Fibroblast of gingiva (primary cell): Measurements from ENCODE around the gene INTS4.
"Not testable (repeated sequence)": the region's sequence is repeated elsewhere in the genome, so short reads cannot be mapped to it uniquely, and the experiment has no call there.

Source experiments
- DNase-seq: peaks from one replicate; pipeline ENCODE4 v3.0.0-alpha.2; 2011; ENCODE audit warnings: low read depth

Gene INTS4

DNA sequence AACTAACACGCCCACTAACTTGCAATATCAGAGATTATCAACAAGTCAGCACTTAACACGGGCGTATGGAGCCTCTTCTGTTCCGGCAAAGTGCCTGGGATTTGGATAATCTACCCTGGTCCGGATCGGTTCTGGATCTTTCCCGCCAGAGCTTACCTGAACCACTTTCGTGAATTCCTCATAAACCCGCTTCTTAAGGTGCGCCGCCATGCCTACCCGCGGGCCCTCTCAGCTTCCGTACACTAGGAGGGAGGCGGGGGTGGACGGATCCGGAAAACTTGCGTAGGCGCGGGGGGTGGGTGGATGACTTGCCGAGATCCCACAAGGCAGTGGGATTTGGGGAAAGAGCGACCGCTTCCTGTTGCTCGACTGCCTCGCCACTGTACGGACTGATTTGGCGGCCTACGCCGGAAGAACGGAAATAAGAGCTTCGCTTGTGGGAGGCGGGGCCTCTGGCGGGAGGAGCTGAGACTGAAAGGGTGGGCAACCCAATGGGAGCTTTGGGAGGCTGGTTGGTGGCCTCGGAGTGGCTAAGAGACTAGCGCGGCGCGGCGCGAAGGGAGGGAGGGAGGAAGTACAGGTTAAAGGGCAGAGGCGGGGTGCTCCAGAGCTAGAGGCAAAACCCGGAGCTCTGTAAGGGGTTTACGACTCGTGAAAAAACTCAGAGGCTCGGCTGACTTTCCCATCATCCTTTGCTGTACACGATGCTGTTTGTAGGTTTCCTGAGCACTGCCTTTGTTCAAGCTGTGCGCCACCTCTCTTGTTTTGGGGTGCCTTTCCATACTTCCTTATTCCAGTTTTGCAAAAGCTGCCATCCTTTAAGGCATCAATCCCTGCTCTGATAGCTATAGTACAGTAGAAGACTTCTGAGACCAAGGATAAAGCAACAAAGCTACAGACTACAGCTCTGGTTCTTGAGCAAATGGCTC lies at the start of gene INTS4:
Gene INTS4 (minus strand): TSS at position 235 of the 929 bp plus-strand sequence. CDS start 25 bp downstream, at position 210.
- peak; percentile 100 for DNase-seq

- DNase-seq = no peak
Measured at GRCh38 chr11:78041843-78042440, 47.5 kb upstream of the INTS4 start.

GRCh38 chr11:78041380-78041719 lies 46.9 kb upstream of the INTS4 start:
- not testable (repeated sequence) for DNase-seq

GRCh38 chr11:78040691-78041379 lies 46.4 kb upstream of the INTS4 start:
- no peak for DNase-seq

DNA sequence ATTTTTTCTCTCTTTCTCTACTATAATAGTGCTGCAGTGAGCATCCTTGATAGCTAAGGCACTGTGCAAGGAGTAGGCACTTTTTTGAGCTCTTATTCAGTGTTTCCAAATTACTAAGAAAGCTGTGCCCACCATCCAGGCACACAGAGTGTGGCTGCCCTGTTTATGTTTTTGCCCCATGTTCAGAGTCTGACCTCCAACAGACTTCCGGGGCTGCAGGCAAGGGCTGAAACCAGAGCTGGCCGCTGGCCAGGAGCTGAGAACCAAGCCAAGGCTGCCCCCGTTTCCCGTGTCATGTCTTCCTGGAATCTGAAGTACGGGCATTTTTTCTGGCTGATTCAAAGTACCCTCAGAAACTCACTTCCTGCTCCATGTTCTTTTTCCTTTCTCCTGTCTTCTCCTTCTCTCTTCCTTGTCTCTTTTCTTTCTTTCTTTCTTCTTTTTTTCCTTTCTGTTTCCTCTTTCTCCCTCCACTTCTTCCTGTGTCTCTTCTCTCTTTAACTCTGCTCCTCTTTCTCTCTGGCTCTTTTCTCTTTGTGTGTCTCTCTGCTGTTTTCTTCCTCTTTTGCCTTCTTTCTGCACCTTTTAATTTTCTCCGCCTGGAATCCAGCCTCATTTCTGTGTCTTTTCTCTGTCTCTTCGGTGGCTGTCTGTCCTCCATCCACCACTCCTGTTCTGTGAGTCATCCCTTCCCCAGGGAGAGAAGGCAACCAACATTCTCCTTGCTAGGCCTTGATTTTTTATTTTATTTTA lies 45.6 kb upstream of the INTS4 start:
- DNase-seq = peak; percentile 80

- no peak for DNase-seq
Measured at GRCh38 chr11:78039391-78039918, 45.0 kb upstream of the INTS4 start.

DNA sequence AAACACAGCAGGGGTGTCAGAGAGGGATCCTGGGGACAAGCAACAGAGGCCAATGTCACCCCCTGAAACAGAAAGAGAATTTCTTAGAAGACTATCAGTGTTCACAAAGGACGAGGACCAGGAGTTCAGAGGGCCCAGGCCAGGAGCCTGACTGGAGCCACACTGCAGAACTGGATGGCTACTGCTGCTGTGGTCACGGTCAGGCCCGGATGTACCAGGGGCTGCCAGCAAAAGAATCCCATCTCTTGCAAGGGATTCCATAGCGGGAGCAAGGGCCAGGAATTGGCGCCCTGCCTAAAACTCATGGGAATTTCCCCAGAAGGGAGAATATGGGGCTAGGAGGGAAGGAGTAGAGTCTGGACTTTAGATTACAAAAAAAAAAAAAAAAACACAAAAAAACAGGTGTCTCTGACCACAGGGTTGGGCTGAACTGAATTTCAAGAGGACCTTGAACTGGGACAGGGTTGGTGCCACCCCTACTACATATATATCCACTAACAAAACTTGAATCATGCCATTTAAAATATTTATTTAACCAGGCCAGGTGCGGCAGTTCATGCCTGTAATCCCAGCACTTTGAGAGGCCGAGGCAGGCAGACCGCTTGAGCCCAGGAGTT lies 44.3 kb upstream of the INTS4 start:
- DNase-seq = no peak

GRCh38 chr11:78037825-78038620 lies 43.6 kb upstream of the INTS4 start:
- no peak for DNase-seq

- no peak for DNase-seq
Measured at GRCh38 chr11:78037056-78037455, 42.6 kb upstream of the INTS4 start.

DNA sequence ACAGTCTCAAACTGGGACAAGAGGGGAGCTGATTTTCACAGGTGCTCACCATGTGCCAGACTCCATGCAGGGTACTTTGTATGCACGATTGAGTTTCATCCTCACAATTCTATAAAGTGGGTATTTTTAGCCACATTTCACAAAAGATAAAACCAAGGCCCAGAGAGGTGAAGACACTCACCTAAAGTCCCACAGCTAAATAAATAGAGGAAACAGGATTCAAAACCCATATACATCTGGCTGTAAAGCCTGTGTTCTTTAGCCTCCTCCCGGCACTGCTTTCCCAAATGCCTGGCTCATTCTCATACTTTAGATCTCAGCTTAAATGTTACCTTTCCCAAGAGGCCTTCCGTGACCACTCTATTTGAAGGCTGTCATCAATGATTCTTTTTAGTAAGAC lies 41.8 kb upstream of the INTS4 start:
- no peak for DNase-seq

- DNase-seq = no peak
Measured at GRCh38 chr11:78034623-78035022, 40.2 kb upstream of the INTS4 start.

- DNase-seq = peak; percentile 38
Measured at GRCh38 chr11:78033040-78033439, 38.6 kb upstream of the INTS4 start.

GRCh38 chr11:78032090-78032489 lies 37.6 kb upstream of the INTS4 start:
- DNase-seq = no peak

DNA sequence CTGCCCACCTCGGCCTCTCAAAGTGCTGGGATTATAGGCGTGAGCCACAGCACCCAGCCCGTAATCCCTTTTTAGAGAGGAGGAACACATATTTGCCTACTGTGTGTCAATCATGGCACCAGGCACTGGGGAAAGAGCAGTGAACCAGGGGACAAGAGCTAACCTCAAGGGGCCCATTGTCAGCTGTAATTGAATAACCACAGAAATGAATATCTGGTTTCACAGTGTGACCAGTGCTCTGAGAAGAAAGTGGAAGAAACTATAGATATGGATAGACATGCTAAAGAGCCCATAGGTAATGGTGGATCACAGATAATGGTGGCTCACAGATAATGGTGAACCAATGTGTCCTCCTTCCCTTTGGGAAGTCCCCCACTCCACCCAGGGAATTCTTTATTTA lies 37.2 kb upstream of the INTS4 start:
- DNase-seq = no peak

DNA sequence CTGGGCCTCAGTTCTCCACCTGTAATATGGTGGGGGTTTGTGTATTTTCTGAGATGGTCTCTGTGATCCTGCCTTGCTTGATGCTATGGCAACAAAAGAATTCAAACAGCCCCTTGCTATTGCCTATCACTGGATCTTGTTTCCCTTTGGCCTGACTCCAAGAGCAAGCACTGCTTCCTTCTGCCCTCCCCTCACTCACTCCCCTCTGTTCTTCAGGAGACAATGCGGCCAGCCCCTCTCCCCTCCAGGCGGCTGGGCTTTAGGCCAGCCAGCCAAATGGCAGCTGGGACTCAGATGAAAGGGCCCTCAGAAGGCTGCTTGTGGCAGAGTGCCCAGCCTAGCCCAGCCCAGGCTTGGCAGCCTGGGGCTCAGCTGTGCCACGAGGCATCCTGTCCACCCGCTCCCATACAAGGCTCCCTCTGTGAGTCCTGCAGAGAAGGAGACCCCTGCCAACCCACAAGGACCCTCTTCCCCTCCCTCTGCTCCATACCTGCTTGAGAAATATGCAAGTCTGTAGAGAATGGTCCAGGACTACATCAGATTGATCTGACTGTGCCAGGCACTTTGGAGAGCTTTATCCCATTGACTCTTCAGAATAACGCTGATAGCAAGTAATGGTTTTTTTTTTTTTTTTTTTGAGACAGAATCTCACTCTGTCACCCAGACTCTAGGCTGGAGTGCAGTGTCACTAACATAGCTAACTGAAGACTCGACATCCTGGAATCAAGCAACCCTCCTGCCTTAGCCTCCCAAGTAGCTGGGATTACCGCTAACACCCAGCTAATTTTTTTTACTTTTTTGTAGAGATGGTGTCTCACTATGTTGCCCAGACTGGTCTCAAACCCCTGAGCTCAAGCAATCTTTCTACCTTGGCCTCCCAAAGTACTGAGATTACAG lies 36.2 kb upstream of the INTS4 start:
- peak; percentile 57 for DNase-seq

DNA sequence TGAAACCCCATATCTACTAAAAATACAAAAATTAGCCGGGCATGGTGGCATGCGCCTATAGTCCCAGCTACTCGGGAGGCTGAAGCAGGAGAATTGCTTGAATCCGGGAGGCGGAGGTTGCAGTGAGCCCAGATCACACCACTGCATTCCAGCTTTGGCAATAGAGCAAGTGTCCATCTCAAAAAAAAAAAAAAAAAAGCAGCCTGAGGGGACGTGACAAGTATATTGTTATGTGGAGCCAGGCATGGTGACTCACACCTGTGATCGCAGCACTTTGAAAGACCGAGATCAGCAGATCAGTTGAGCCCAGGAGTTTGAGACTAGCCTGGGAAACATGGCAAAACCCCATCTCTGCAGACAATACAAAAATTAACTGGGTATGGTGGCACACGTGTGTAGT lies 34.0 kb upstream of the INTS4 start:
- DNase-seq = not testable (repeated sequence)

GRCh38 chr11:78027759-78028158 lies 33.3 kb upstream of the INTS4 start:
- no peak for DNase-seq

- DNase-seq = no peak
Measured at GRCh38 chr11:78025378-78025777, 30.9 kb upstream of the INTS4 start.

DNA sequence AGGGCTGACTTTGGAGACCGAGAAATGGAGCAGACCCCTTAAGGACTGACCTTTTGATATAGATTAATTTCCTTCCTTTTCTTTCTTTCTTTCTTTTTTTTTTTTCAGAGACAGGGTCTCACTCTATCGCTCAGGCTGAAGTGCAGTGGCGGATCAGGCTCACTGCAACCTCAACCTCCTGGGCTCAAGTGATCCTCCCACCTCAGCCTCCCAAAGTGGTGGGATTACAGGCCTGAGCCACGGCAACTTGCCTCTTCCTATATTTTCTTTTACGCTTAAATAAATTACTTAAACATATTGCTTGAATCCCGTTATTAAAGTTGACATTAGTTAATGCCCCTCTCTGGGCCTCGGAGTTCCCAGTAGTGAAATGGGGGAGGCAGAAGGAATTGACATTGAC lies 29.0 kb upstream of the INTS4 start:
- DNase-seq = no peak
